ENCODE measurements around the gene MTA2.
"Not testable (repeated sequence)": the region's sequence is repeated elsewhere in the genome, so short reads cannot be mapped to it uniquely, and the experiment has no call there.

MTA2 gene

DNA sequence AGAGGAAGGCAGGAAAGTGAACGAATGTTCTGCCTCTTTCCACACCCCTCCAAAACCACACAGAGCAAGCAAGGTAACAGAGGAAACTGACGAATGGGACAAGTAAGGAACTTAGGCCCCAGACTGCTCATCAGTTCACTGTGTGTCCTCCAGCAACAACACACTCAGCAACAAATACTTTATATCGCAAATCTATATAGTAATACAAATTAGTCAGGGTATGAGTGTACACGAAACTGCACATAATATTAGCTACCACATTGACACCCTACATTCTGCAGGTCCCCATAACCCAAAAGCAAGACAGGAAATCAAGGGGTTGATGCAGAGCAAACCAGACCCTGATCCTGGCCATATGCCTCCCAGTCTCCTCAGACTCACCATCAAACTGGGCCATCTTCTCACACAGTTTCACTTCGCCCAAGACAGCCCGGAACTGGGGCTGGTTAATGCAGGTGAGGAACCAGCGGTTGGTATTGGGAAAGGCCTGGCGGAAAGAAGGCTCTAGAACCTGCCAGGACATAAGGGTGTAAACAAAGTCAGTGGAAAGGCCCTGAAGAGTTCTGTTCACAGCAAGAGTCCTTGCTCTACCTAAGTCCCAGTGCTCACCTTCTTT is 34.5 kb downstream of the MTA2 start:
- no CpG with 5 or more reads among the region's 8 CpGs for WGBS, 2 donors (ENCODE audit: extremely low coverage in 2 of 2, insufficient read length in 2 of 2, insufficient replicate concordance in 1 of 2)
- peaks cover 6% of the 10 kb centered on the region for H3K79me1 ChIP-seq (ENCODE audit: low read depth, low read length)

DNA sequence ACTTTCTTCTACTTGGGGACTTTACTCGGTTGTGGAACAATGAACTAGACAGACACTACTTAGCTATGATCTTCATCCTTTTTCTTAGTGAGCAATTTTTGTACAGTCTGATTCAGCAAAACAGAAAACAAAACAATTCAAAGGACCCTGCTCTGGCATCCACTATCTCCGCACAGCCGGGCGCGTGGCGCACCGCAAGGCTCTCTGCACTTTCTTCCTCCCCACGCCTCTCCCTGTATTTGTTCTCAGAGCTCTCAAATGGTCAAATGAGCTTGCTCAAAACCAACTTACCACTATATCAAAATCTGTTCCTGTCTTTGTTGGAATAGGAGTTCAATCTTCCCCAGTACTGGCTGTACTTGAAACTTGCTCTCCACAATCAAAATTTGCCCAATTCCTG is 35.4 kb downstream of the MTA2 start:
- DNase-seq (ENCODE audit: low spot score), result no peak
- Histone ChIP-seq H2BK15ac (ENCODE audit: low read length) (no peak overlapping the region), H3K9ac (ENCODE audit: low read depth, low read length, poor library complexity) (no peak overlapping the region), H3K27ac (replicated peaks; ENCODE audit: low read length) (no peak overlapping the region), H2BK5ac (ENCODE audit: low read length) (no peak overlapping the region), H2BK120ac (ENCODE audit: low read depth, low read length) (no peak overlapping the region), H4K8ac (ENCODE audit: low read depth, low read length) (no peak overlapping the region), H3K4ac (ENCODE audit: low read length) (no peak overlapping the region), H3K4me3 (ENCODE audit: low read length in 2 of 2) (no peak overlapping the region), H3K27me3 (ENCODE audit: control insufficient read depth in 3 of 3, insufficient read depth in 3 of 3, low read depth in 1 of 3, low read length in 3 of 3) (no peaks in the 10 kb centered on the region), H3K4me1 (ENCODE audit: control insufficient read depth in 2 of 2, insufficient read depth in 1 of 2, low read depth in 1 of 2, low read length in 2 of 2) (no peaks in the 10 kb centered on the region), H3K23ac (ENCODE audit: low read depth, low read length, poor library complexity) (no peak overlapping the region), H3K4me2 (ENCODE audit: insufficient read depth, low read length, poor library complexity, severe bottlenecking) (no peak overlapping the region), H4K91ac (ENCODE audit: low read depth, low read length, poor library complexity) (no peak overlapping the region), H2BK12ac (ENCODE audit: low read length) (no peak overlapping the region), H3K18ac (ENCODE audit: low read length) (no peak overlapping the region), H2AK5ac (ENCODE audit: low read depth, low read length) (no peak overlapping the region), H2AFZ (ENCODE audit: low read length) (no peak overlapping the region), H3K9me3 (replicated peaks in 1 of 2; ENCODE audit: control insufficient read depth in 2 of 2, insufficient read depth in 1 of 2, low read depth in 1 of 2, low read length in 2 of 2) (no peaks in the 10 kb centered on the region), H3K36me3 (replicated peaks in 1 of 2; ENCODE audit: control insufficient read depth in 2 of 2, insufficient read depth in 2 of 2, low read length in 2 of 2) (peaks cover 41 to 96% of the 10 kb centered on the region in 2 donors), H3K14ac (ENCODE audit: low read length) (no peak overlapping the region), H3K79me1 (ENCODE audit: low read depth, low read length) (peaks cover 1% of the 10 kb centered on the region)
- no CpG with 5 or more reads among the region's 8 CpGs for WGBS, 2 donors (ENCODE audit: extremely low coverage in 2 of 2, insufficient read length in 2 of 2, insufficient replicate concordance in 1 of 2)

More for the DNA sequence above, 34.5 kb downstream of the MTA2 start:
- Histone ChIP-seq H2BK15ac (ENCODE audit: low read length) (no peak overlapping the region), H3K27ac (replicated peaks; ENCODE audit: low read length) (no peak overlapping the region), H3K18ac (ENCODE audit: low read length) (no peak overlapping the region), H3K4me3 (ENCODE audit: low read length in 2 of 2) (no peak overlapping the region), H3K4ac (ENCODE audit: low read length) (no peak overlapping the region), H4K8ac (ENCODE audit: low read depth, low read length) (no peak overlapping the region), H3K9ac (ENCODE audit: low read depth, low read length, poor library complexity) (no peak overlapping the region), H2AFZ (ENCODE audit: low read length) (no peak overlapping the region), H3K27me3 (ENCODE audit: control insufficient read depth in 3 of 3, insufficient read depth in 3 of 3, low read depth in 1 of 3, low read length in 3 of 3) (no peaks in the 10 kb centered on the region), H2BK12ac (ENCODE audit: low read length) (no peak overlapping the region), H4K91ac (ENCODE audit: low read depth, low read length, poor library complexity) (no peak overlapping the region), H2BK120ac (ENCODE audit: low read depth, low read length) (no peak overlapping the region), H2AK5ac (ENCODE audit: low read depth, low read length) (no peak overlapping the region), H3K36me3 (replicated peaks in 1 of 2; ENCODE audit: control insufficient read depth in 2 of 2, insufficient read depth in 2 of 2, low read length in 2 of 2) (peaks cover 49 to 96% of the 10 kb centered on the region in 2 donors), H3K14ac (ENCODE audit: low read length) (no peak overlapping the region), H3K9me3 (replicated peaks in 1 of 2; ENCODE audit: control insufficient read depth in 2 of 2, insufficient read depth in 1 of 2, low read depth in 1 of 2, low read length in 2 of 2) (no peaks in the 10 kb centered on the region), H3K4me2 (ENCODE audit: insufficient read depth, low read length, poor library complexity, severe bottlenecking) (no peak overlapping the region), H3K23ac (ENCODE audit: low read depth, low read length, poor library complexity) (no peak overlapping the region), H3K4me1 (ENCODE audit: control insufficient read depth in 2 of 2, insufficient read depth in 1 of 2, low read depth in 1 of 2, low read length in 2 of 2) (peaks cover 0 to 2% of the 10 kb centered on the region in 2 donors), H2BK5ac (ENCODE audit: low read length) (no peak overlapping the region)
- no peak for DNase-seq (ENCODE audit: low spot score)

DNA sequence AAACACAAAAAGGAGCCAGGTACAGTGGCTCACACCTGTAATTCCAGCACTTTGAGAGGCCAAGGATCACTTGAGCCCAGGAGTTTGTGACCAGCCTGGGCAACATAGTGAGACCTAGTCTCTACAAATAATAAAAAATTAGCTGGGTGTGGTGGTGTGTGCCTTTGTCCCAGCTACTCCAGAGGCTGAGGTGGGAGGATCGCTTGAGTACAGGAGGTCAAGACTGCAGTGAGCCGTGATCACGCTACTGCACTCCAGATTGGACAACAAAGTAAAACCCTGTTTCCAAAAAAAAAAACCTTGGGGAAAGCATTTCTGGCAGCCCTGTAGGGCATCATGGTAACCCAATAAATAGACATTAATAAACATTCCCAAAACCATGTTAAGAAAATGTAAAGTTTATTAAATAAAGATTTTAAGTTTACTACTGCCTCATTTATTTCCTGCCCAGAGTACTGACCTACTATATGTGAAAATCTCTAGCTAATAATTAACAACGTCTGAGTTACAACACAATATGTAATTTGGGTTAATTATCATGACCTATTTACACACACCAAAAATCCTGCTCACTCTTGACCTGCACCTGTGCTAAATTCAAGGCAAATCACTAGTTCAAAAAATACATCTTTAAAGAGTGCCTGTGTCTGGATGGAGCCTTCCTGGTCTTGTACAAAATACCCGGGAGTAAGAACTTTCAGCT is 36.4 kb downstream of the MTA2 start:
- Histone ChIP-seq H3K18ac (ENCODE audit: low read length) (no peak overlapping the region), H3K4ac (ENCODE audit: low read length) (no peak overlapping the region), H2BK5ac (ENCODE audit: low read length) (no peak overlapping the region), H3K79me1 (ENCODE audit: low read depth, low read length) (no peaks in the 10 kb centered on the region), H3K14ac (ENCODE audit: low read length) (no peak overlapping the region), H3K27me3 (ENCODE audit: control insufficient read depth in 3 of 3, insufficient read depth in 3 of 3, low read depth in 1 of 3, low read length in 3 of 3) (no peaks in the 10 kb centered on the region), H3K9ac (ENCODE audit: low read depth, low read length, poor library complexity) (no peak overlapping the region), H3K27ac (replicated peaks; ENCODE audit: low read length) (no peak overlapping the region), H2AK5ac (ENCODE audit: low read depth, low read length) (no peak overlapping the region), H3K36me3 (replicated peaks in 1 of 2; ENCODE audit: control insufficient read depth in 2 of 2, insufficient read depth in 2 of 2, low read length in 2 of 2) (peaks cover 34 to 96% of the 10 kb centered on the region in 2 donors), H2BK15ac (ENCODE audit: low read length) (no peak overlapping the region), H3K4me3 (ENCODE audit: low read length in 2 of 2) (no peak overlapping the region), H3K4me1 (ENCODE audit: control insufficient read depth in 2 of 2, insufficient read depth in 1 of 2, low read depth in 1 of 2, low read length in 2 of 2) (peaks cover 0 to 2% of the 10 kb centered on the region in 2 donors), H4K91ac (ENCODE audit: low read depth, low read length, poor library complexity) (no peak overlapping the region), H3K23ac (ENCODE audit: low read depth, low read length, poor library complexity) (no peak overlapping the region), H2AFZ (ENCODE audit: low read length) (no peak overlapping the region), H2BK12ac (ENCODE audit: low read length) (no peak overlapping the region), H3K9me3 (replicated peaks in 1 of 2; ENCODE audit: control insufficient read depth in 2 of 2, insufficient read depth in 1 of 2, low read depth in 1 of 2, low read length in 2 of 2) (no peaks in the 10 kb centered on the region), H2BK120ac (ENCODE audit: low read depth, low read length) (no peak overlapping the region), H3K4me2 (ENCODE audit: insufficient read depth, low read length, poor library complexity, severe bottlenecking) (no peak overlapping the region), H4K8ac (ENCODE audit: low read depth, low read length) (no peak overlapping the region)
- no CpG with 5 or more reads among the region's 5 CpGs for WGBS, 2 donors (ENCODE audit: extremely low coverage in 2 of 2, insufficient read length in 2 of 2, insufficient replicate concordance in 1 of 2)
- no peak for DNase-seq (ENCODE audit: low spot score)

DNA sequence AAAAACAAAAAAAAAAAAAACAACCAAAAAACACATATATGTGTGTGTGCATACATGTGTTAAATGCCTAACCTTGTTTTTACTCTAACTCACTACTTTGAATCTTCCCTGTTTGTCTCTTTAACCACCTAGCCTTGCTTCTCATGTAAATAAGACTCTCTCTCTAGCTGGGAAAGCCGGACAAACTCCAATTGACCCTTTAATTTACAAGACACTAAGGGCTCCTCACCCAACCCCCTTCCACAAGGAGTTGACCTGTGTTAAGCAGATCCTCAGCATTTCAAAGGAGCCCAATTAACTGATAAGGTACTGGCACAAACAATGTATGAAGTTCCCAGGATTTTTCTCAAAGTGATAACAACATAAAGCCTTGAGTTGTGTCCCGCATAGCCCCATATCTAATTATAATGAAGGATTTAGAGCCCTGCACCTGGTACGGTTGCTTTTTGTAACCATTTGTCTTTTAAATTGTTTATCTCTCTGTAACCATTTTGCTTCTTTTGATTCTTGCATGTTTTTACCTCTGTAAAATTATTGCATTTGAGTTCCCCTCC is 39.9 kb downstream of the MTA2 start:
- not testable (repeated sequence) for H3K9ac ChIP-seq (ENCODE audit: low read depth, low read length, poor library complexity); H2BK5ac ChIP-seq (ENCODE audit: low read length); H2BK12ac ChIP-seq (ENCODE audit: low read length); H3K4ac ChIP-seq (ENCODE audit: low read length); H3K27ac ChIP-seq (replicated peaks; ENCODE audit: low read length); H3K4me2 ChIP-seq (ENCODE audit: insufficient read depth, low read length, poor library complexity, severe bottlenecking); H2BK120ac ChIP-seq (ENCODE audit: low read depth, low read length); H3K14ac ChIP-seq (ENCODE audit: low read length); H3K9me3 ChIP-seq (replicated peaks in 1 of 2; ENCODE audit: control insufficient read depth in 2 of 2, insufficient read depth in 1 of 2, low read depth in 1 of 2, low read length in 2 of 2); H3K23ac ChIP-seq (ENCODE audit: low read depth, low read length, poor library complexity); H4K8ac ChIP-seq (ENCODE audit: low read depth, low read length); H2AFZ ChIP-seq (ENCODE audit: low read length); H3K27me3 ChIP-seq (ENCODE audit: control insufficient read depth in 3 of 3, insufficient read depth in 3 of 3, low read depth in 1 of 3, low read length in 3 of 3); H4K91ac ChIP-seq (ENCODE audit: low read depth, low read length, poor library complexity); H3K4me1 ChIP-seq (ENCODE audit: control insufficient read depth in 2 of 2, insufficient read depth in 1 of 2, low read depth in 1 of 2, low read length in 2 of 2); DNase-seq (ENCODE audit: low spot score); H3K79me1 ChIP-seq (ENCODE audit: low read depth, low read length); H3K4me3 ChIP-seq (ENCODE audit: low read length in 2 of 2); H2AK5ac ChIP-seq (ENCODE audit: low read depth, low read length); H2BK15ac ChIP-seq (ENCODE audit: low read length); H3K18ac ChIP-seq (ENCODE audit: low read length)
- WGBS, 2 donors (ENCODE audit: extremely low coverage in 2 of 2, insufficient read length in 2 of 2, insufficient replicate concordance in 1 of 2), result no CpG with 5 or more reads among the region's 3 CpGs
- peaks cover 45 to 97% of the 10 kb centered on the region in 2 donors for H3K36me3 ChIP-seq (replicated peaks in 1 of 2; ENCODE audit: control insufficient read depth in 2 of 2, insufficient read depth in 2 of 2, low read length in 2 of 2)
